NCI-H2029 treated with DMSO at 0.1 percent for 48 hours (cell line): ENCODE data around the gene FN3KRP.
A peak's percentile ranks its signal among the peaks of the same experiment; 100 is the strongest.
"Not testable (repeated sequence)": the region's sequence is repeated elsewhere in the genome, so short reads cannot be mapped to it uniquely, and the experiment has no call there.

Experiments
- DNase-seq: peaks from one replicate; lab custom pipeline; 2025; lab: John Stamatoyannopoulos, UW

The FN3KRP gene

DNA sequence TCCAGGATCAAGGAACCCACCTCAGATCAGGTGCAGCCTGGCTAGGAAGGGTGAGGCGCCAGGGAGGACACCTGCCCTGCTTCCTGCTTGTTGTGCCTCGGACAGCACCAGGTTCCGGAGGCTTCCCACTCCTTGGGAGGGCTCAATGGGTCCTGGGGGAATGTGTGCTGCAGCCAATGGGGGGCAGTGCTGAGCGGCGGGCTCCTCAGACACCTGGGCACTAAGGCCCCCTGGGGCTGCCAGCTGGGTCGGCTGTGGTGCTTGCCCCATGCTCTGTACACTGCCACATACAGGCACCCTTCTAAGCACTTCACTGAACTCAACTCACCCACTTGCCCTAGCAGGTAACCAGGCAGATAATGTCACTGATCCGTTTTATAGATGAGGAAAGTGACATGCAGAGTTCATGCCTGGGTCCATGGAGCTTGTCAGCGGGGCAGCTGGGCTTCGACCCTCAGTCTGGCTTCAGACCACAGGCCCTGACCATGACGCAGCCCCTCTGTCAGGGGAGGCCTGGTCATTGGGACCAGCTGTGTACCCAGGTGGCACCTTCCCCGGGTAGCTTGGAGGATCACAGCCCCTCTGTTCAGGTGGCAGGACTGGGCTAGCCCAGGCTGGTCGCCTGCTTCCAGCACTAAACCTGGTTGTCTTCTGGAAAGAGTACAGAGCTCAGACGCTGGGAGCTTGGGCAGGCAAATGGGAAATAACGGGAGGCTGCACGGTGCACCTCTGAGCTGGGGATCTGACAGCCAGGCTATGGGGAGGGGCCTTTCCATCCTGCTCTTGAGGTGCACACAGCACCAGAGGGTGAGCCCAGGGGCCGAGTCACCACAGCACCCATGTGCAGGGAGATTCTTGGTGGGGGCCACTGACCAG, 27.1 kb downstream of the FN3KRP start:
- DNase-seq, result no peak

DNA sequence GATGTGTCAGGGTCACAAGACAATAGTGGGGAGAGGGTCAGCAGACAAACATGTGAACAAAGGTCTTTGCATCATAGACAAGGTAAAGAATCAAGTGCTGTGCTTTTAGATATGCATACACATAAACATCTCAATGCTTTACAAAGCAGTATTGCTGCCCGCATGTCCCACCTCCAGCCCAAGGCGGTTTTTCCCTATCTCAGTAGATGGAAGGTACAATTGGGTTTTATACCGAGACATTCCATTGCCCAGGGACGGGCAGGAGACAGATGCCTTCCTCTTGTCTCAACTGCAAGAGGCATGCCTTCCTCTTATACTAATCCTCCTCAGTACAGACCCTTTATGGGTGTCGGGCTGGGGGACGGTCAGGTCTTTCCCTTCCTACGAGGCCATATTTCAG, 28.2 kb downstream of the FN3KRP start:
- not testable (repeated sequence) for DNase-seq

GRCh38 chr17:82745524-82745923, 29.0 kb downstream of the FN3KRP start:
- DNase-seq, result peak; percentile 7

DNA sequence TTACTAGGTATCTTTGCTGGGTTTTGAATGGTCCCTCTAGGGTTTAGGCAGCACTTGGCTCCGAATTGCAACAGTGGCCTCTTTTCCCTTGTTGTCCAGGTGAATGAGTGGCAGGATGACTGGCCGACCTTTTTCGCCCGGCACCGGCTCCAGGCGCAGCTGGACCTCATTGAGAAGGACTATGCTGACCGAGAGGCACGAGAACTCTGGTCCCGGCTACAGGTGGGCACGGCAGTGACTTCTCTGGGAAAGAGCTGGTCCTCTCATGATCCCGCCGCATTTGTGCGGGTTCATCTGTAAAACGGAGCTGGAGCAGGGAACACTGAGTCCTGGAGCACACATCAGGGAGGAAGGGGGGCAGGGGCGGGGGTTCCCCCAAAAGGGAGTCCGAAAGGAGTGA, 32.2 kb downstream of the FN3KRP start:
- no peak for DNase-seq

GRCh38 chr17:82750241-82750908, 33.9 kb downstream of the FN3KRP start:
- no peak for DNase-seq

DNA sequence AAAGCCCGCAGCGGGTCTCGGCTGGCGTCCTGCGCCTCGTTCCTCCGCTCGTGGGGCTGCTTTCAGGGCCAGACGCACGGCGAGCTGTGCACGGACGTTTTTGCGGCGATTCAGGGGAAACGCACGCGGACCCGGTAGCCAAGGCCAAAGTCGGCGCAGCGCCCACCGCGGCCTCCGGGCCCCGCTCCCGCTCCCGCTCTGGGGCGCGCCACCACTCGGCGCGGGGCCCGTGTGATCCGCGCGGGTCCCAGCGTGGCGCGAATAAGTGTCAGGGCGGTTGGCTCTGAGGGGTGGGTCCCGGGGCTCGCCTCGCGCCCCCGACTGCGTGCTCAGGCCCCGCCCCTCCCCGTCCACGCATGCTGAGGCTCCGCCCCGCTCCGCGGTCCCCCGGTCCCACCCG, 34.7 kb downstream of the FN3KRP start:
- no peak for DNase-seq

GRCh38 chr17:82751571-82752370, 35.3 kb downstream of the FN3KRP start, which contains the start of gene TBCD:
Gene TBCD, plus strand, starts transcription at chr17:82752065. Its CDS starts 129 bp downstream, at chr17:82752194.
- peak; percentile 48 for DNase-seq

DNA sequence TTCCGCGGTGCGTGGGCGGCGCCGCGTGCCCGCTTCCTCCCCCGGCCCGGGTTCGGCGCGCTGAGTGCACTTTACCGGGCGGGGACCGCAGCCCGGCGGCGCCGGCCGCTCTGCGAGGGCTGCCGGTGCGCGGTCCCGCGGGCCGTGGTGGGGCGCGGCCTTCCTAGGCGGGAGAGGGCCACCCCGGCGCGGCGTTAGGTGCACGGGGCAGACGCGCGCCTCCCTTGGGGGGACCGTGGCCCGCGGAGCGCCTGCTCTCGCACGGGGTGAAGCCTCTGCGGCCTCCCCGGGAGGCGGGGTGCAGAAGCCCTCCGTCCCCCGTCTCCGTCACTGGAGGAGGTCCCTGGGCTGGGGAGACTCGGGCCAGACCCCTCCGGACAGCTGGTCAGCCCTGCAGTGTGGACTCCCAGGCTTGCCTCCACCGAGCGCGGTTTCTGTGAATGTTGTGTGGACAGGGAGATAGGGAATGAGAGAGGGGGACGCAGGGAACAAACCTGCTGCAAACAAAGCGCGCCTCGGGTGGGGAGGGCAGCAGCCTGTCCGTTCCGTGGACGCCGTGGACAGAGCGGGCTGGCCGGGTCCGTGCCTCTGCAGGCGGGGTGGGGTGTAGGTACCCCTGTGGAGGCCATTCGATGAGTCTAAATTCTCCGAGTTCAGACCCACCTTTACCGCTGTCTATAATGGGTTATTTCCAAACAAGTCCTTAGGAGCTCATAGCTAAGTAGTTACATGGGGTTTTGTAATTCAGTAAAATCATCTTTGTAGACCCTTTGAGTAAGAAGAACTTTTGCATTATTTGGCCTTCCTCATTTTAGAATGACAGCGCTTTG, 36.1 kb downstream of the FN3KRP start:
- DNase-seq, result no peak

DNA sequence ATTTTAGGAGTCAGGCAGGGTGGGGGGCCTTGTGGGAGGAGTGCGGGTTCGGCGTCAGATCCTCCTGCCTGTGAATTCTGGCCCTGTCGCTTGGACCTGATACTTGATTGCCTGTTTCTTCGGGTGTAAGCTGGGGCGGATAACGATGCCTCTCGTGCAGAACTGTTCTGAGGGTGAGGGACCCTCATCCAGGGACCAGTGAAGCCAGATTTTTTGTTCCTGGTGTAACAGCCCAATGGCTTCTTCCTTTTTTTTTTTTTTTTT, 36.6 kb downstream of the FN3KRP start:
- no peak for DNase-seq

GRCh38 chr17:82754297-82755208, 38.0 kb downstream of the FN3KRP start:
- DNase-seq, result no peak

GRCh38 chr17:82756166-82756565, 39.7 kb downstream of the FN3KRP start:
- no peak for DNase-seq

- DNase-seq, result no peak
These were observed 48.9 kb downstream of the FN3KRP start for GRCh38 chr17:82765371-82765770.

GRCh38 chr17:82767041-82767754, 50.7 kb downstream of the FN3KRP start:
- peak; percentile 46 for DNase-seq

DNA sequence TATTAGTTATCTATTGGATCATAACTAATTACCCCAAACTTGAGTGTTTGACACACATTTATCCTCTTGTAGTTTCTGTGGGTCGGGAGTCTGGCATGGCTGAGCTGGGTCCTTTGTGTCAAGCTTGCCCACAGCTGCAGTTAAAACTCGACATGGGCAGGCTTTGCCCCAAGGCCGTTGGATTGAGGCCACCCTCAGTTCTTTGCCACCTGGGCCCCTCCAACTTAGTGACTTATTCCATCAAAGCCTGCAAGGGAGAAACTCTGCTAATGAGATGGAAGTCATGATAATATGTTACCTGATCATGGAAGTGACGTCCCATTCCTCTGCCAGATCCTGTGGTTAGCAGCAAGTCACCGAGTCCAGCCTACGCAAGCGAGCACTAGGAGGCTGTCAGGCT, 52.5 kb downstream of the FN3KRP start:
- no peak for DNase-seq

DNA sequence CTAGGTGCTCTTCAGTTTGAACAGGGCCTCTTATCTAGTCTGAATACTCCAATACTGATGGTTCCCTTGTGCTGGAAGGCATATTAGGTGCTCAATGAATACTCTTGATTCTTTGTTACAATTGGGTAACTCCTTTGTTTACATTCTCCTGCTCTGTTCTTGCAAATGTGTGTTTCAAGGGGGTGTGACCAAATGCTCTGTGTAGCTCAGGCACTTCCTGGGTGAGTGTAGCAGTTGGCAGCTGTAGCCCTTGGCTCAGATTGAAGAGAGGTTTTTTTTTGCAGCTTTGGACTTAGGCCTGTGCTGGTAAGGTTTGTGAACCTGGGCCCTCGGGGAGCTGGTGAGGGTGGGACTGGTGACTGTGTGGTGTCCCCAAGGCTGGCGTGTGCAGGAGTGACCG, 55.5 kb downstream of the FN3KRP start:
- DNase-seq, result peak; percentile 14

DNA sequence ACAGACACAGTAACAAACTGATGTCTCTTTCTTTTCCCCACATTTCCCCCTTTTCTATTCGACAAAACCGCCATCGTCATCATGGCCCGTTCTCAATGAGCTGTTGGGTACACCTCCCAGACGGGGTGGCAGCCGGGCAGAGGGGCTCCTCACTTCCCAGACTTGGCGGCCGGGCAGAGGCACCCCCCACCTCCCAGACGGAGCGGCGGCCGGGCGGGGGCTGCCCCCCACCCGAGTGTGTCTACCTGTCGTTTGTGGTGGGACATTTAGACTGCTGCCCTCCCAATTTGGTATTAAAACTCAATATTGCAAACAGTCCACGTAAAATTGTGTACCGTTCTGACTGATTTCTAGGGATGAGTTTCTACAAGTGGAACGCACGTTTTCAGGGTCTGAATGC, 58.0 kb downstream of the FN3KRP start:
- not testable (repeated sequence) for DNase-seq

DNA sequence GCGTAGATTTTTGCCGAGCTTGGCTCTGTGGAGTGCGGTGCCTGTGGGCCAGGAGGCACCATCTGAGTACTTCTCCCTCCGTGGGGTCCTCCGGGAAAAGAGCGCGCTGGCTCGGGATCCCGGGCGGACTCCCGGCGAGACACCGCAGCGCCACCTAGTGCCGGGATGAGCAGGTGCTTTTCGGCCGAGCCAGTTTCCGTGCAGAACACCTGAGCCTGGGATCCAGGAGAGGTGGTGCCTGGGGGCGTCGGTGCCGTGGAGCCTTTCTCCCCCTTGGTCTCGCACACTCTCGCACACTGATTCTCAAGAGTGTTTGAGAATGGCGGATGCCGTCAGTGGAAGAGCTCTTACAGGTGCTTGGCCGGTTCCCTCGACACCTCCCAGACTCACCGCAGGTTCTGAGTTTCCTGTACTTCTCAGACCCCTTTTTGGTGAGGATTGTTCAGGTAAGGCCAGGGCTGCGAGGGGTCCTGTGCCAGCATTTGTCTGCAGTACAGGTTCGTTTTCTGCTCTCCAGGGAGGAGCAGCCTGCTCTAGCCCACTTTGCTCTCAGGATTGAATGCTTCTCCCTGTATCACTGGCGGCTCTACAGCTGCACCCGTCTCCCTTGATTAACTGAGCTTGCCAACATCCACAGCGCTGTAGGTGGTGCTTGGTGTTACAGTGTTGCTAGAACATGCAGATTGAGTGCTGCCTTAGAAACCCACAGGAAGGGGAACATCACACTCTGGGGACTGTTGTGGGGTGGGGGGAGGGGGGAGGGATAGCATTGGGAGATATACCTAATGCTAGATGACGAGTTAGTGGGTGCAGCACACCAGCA, 58.7 kb downstream of the FN3KRP start:
- DNase-seq, result no peak

DNA sequence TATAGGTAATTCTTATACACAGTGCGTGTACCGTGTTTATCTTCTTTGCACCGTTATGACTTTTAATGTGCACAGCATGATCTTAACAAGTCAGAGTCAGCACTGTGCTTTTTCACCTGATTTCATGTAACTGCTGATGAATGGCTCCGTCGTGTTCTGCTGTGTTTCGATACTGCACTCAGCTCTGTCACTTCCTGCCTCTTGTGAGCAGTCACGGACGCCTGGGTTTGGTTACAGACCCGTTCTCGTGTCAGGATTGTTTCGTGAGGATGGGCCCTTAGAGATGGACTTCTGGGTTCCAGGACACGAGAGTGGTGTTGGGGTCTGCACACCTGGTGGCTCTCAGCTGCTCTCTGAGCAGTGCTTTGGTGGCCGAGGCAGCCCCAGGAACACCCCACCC, 59.9 kb downstream of the FN3KRP start:
- no peak for DNase-seq
